Tracheal epithelial cell (primary cell): ENCODE measurements around the gene TLNRD1. TPM values are rescaled to one million over a fixed set of nuclear protein-coding genes. Genes with fewer than 3 reads are reported as not detected.

Experiments used
- total RNA-seq: library from RNA; depleted of rRNA; stranded (reverse); fragments of >200 nt; gene quantifications from 2 replicates; pipeline ENCODE4 v1.2.1, GENCODE V29; 2014

Gene TLNRD1
- total RNA-seq: 12.0 and 13.4 TPM in 2 replicates

GRCh38 chr15:81000624-81001151 lies at the start of gene TLNRD1:
TLNRD1 (plus strand) TSS chr15:81000923; CDS start chr15:81002272, 1,349 bp downstream.

DNA sequence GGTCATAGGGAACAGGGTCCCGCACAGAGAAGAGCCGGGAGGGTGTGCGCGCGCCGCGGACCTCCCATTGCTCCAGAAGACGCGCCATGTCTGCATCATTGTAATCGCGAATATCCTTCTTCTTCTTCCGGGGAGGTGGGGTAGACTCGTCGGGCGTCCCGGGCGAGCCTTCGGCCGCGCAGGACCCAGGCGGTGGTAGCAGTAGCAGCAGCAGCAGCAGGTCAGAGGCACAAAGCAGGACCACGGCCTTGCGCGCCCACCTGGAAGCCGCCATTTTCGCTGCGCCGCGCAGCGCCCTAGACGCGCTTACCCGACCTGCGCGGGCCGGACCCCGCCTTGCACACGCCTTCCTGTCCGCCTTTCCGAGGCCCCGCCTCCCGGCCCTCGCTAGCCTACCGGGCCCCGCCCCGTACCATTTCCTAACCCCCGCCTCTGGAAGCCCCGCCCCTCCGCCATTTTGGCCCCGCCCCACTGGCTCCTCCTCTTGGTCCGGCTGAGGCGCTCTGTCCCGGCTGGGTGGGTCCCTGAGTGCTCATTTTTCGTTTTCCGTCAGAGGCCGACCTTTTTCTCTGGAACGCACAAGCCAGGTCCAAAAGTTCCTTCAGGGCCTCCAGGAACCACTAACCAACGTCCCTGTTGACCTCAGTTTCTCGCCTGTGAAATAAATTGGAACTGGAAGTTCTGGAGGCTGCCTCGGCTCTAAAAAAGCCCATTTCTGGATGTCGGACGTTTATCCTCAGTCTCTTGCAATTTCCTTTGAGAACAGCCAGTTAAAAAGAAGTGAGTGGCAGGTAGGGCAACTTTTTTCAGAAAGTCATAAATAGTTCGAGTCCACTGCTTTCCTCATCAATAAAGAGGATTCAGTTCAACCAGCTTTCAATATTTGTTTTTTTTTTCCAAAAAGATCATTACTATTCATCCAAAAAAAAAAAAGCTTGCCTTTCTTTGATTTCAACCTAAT lies 10.9 kb upstream of the TLNRD1 start, which contains the start of gene MESD:
MESD (minus strand) TSS at position 302 of the 961 bp plus-strand sequence; CDS start at position 274, 28 bp downstream.

Other genes starting within 250 kb of the TLNRD1 start
- gene CEMIP, start 221.6 kb upstream of the TLNRD1 start, total RNA-seq: 0.72 and 0.85 TPM in 2 replicates
- 16.9 and 19.4 TPM in 2 replicates for gene MESD, start 11.1 kb upstream of the TLNRD1 start, total RNA-seq
- gene CFAP161, start 133.3 kb downstream of the TLNRD1 start, total RNA-seq: not detected in 2 replicates
- under 0.01 TPM in 2 replicates for gene IL16, start 196.0 kb downstream of the TLNRD1 start, total RNA-seq